Large intestine (tissue), 3 donors: ENCODE data around the gene PRSS8. TPM values are rescaled to one million over a fixed set of nuclear protein-coding genes. Genes with fewer than 3 reads are reported as not detected.
"Not testable (repeated sequence)": the region's sequence is repeated elsewhere in the genome, so short reads cannot be mapped to it uniquely, and the experiment has no call there.

Experiments
- DNase-seq, 2 donors: peaks; one replicate each; pipeline versions ENCODE4 v3.0.0 to v3.0.0-alpha.2; 2013
- H3K27ac ChIP-seq: one replicate; pipeline ENCODE4 v1.5.1; 2013; ENCODE audit warnings: low read length
- H3K27me3 ChIP-seq: 2 replicates; pipeline ENCODE4 v1.6.1; 2013; ENCODE audit warnings: low read length; ENCODE audit not compliant: control insufficient read depth, insufficient read depth
- H3K36me3 ChIP-seq: 2 replicates; pipeline ENCODE4 v1.6.1; 2013; ENCODE audit warnings: low read length; ENCODE audit not compliant: control insufficient read depth, insufficient read depth
- H3K4me1 ChIP-seq: one replicate; pipeline ENCODE4 v1.6.1; 2013; ENCODE audit warnings: low read length; ENCODE audit not compliant: control insufficient read depth, insufficient read depth
- H3K4me3 ChIP-seq: one replicate; pipeline ENCODE4 v1.5.1; 2013; ENCODE audit warnings: low read length
- H3K9me3 ChIP-seq: one replicate; pipeline ENCODE4 v1.6.1; 2013; ENCODE audit warnings: mild to moderate bottlenecking, low read depth, low read length, moderate library complexity; ENCODE audit not compliant: control insufficient read depth
- WGBS: methylation state at CpG from one replicate; pipeline ENCODE4 v1.1.5; 2013; ENCODE audit warnings: low lambda C conversion rate; ENCODE audit not compliant: insufficient coverage; 5-methylcytosine and 5-hydroxymethylcytosine counted together
- polyA plus RNA-seq: library from polyadenylated mRNA; unstranded; fragments of 120-200 nt; gene quantifications from one replicate; pipeline ENCODE4 v1.2.1, GENCODE V29; 2013

The PRSS8 gene
- polyA plus RNA-seq, 1 donor = 252 TPM

- no peaks in the 10 kb centered on the region for H3K36me3 ChIP-seq
- no peak overlapping the region for H3K4me3 ChIP-seq
- H3K9me3 ChIP-seq = peaks cover 6% of the 10 kb centered on the region
- H3K27me3 ChIP-seq = peaks cover 17% of the 10 kb centered on the region
- WGBS = 80% methylated on average over 1 of the region's 12 CpGs
- peaks cover 24% of the 10 kb centered on the region for H3K4me1 ChIP-seq
- H3K27ac ChIP-seq = no peak overlapping the region
- DNase-seq = no peak
Measured at GRCh38 chr16:31145398-31145990, 10.0 kb upstream of the PRSS8 start.

- DNase-seq, H3K36me3 ChIP-seq, H3K9me3 ChIP-seq, H3K4me3 ChIP-seq, H3K27ac ChIP-seq: not testable (repeated sequence)
- 100% methylated on average over 1 of the region's 7 CpGs for WGBS
- peaks cover 24% of the 10 kb centered on the region for H3K4me1 ChIP-seq
- peaks cover 17% of the 10 kb centered on the region for H3K27me3 ChIP-seq
Measured at GRCh38 chr16:31144418-31144817, 8.9 kb upstream of the PRSS8 start.

GRCh38 chr16:31143694-31144148 lies 8.2 kb upstream of the PRSS8 start:
- peaks cover 31% of the 10 kb centered on the region for H3K4me1 ChIP-seq
- H3K27ac ChIP-seq = no peak overlapping the region
- no peak overlapping the region for H3K4me3 ChIP-seq
- H3K27me3 ChIP-seq = peaks cover 17% of the 10 kb centered on the region
- no peaks in the 10 kb centered on the region for H3K36me3 ChIP-seq
- DNase-seq = no peak
- H3K9me3 ChIP-seq = peaks cover 6% of the 10 kb centered on the region
- 86% methylated on average over 1 of the region's 8 CpGs for WGBS

GRCh38 chr16:31143011-31143693 lies 7.6 kb upstream of the PRSS8 start:
- Histone ChIP-seq H3K4me3 (no peak overlapping the region), H3K36me3 (no peaks in the 10 kb centered on the region), H3K4me1 (peaks cover 37% of the 10 kb centered on the region), H3K9me3 (peaks cover 6% of the 10 kb centered on the region), H3K27me3 (peaks cover 14% of the 10 kb centered on the region), H3K27ac (no peak overlapping the region)
- no CpG with 5 or more reads among the region's 22 CpGs for WGBS
- DNase-seq = peak in 1 of 2 donors; percentile 15

- Histone ChIP-seq H3K27me3 (peaks cover 10% of the 10 kb centered on the region), H3K4me1 (peaks cover 41% of the 10 kb centered on the region), H3K27ac (peak overlapping the region; percentile 93), H3K9me3 (peaks cover 6% of the 10 kb centered on the region), H3K4me3 (peak overlapping the region; percentile 16), H3K36me3 (no peaks in the 10 kb centered on the region)
- WGBS = no CpG with 5 or more reads among the region's 89 CpGs
- DNase-seq = peak; percentile 99
Measured at GRCh38 chr16:31142109-31143010, 6.8 kb upstream of the PRSS8 start.

GRCh38 chr16:31141489-31142108 lies 6.1 kb upstream of the PRSS8 start:
- peaks cover 6% of the 10 kb centered on the region for H3K9me3 ChIP-seq
- no peaks in the 10 kb centered on the region for H3K36me3 ChIP-seq
- peak overlapping the region; percentile 93 for H3K27ac ChIP-seq
- H3K27me3 ChIP-seq = peaks cover 4% of the 10 kb centered on the region
- peak; percentile 20 to 44 for DNase-seq
- peaks cover 42% of the 10 kb centered on the region for H3K4me1 ChIP-seq
- peak overlapping the region; percentile 16 for H3K4me3 ChIP-seq
- no CpG with 5 or more reads among the region's 10 CpGs for WGBS

GRCh38 chr16:31141071-31141469 lies 5.5 kb upstream of the PRSS8 start:
- DNase-seq, H3K36me3 ChIP-seq, H3K27me3 ChIP-seq, H3K9me3 ChIP-seq, H3K4me3 ChIP-seq: not testable (repeated sequence)
- Histone ChIP-seq H3K4me1 (peaks cover 47% of the 10 kb centered on the region), H3K27ac (peak overlapping the region; percentile 93)
- 100% methylated on average over 1 of the region's 9 CpGs for WGBS

- Histone ChIP-seq H3K36me3 (peaks cover 3% of the 10 kb centered on the region), H3K4me1 (peaks cover 54% of the 10 kb centered on the region), H3K27ac (peak overlapping the region; percentile 93), H3K27me3 (no peaks in the 10 kb centered on the region), H3K4me3 (no peak overlapping the region), H3K9me3 (peaks cover 6% of the 10 kb centered on the region)
- DNase-seq = peak; percentile 83 to 93
- 40% methylated on average over 1 of the region's 27 CpGs for WGBS
Measured at GRCh38 chr16:31138621-31139578, 3.4 kb upstream of the PRSS8 start.

- peaks cover 22% of the 10 kb centered on the region for H3K36me3 ChIP-seq
- H3K27ac ChIP-seq, DNase-seq, H3K27me3 ChIP-seq, H3K4me3 ChIP-seq, H3K9me3 ChIP-seq: not testable (repeated sequence)
- 94% methylated on average over 6 of the region's 20 CpGs for WGBS
- H3K4me1 ChIP-seq = peaks cover 69% of the 10 kb centered on the region
Measured at GRCh38 chr16:31136822-31137499, 1.4 kb upstream of the PRSS8 start.
